Thyroid gland (tissue), 4 donors: ENCODE measurements around the gene SLMAP.

Experiments
- CTCF ChIP-seq, 6 experiments: fragments of 200-600 bp in 3 of 6; fragments of 450-650 bp in 3 of 6; sonication (generic) in 3 of 6; IDR thresholded peaks; one replicate each; pipeline ENCODE4 v1.5.1; 2016 to 2019; ENCODE audit warnings: antibody characterized with exemption in 6 of 6, mild to moderate bottlenecking in 2 of 6, inconsistent platforms in 1 of 6, moderate library complexity in 1 of 6
- POLR2A ChIP-seq, 2 donors: fragments of 450-650 bp; IDR thresholded peaks; one replicate each; pipeline ENCODE4 v1.6.1; 2017; ENCODE audit warnings: antibody characterized with exemption in 2 of 2, mild to moderate bottlenecking in 2 of 2, moderate library complexity in 1 of 2

- TF ChIP-seq POLR2A (IDR thresholded peaks at IDR 0.05) (no peak), CTCF (IDR thresholded peaks at IDR 0.05) (no peak)
These were observed 82.5 kb downstream of the SLMAP start for GRCh38 chr3:57838627-57839026.
